Measurements from ENCODE around the gene PNRC1.
A peak's percentile ranks its signal among the peaks of the same experiment; 100 is the strongest.

PNRC1 gene

DNA sequence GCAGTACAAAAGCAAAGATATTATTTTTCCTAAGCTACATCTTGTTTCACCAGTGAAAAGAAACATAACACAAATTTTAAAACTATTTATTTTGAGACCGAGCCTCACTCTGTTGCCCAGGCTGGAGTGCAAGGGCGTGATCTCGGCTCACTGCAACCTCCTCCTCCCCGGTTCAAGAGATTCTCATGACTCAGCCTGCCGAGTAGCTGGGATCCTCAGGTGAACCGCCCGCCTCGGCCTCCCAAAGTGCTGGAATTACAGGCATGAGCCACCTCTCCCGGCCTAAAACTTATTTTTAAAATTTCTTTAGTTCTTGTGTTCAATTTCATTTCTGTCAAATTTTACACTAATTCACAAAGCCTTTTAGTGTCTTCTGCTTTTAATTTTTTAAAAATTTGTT lies 31.4 kb downstream of the PNRC1 start:
- Histone ChIP-seq H3K9ac (ENCODE audit: low read length) (no peak overlapping the region), H3K27me3 (replicated peaks; ENCODE audit: insufficient read depth, low read length) (no peaks in the 10 kb centered on the region), H3K4me2 (ENCODE audit: low read depth, low read length) (no peak overlapping the region), H3K27ac (ENCODE audit: low read length) (no peak overlapping the region), H3K4me1 (ENCODE audit: low read length) (no peaks in the 10 kb centered on the region), H2AFZ (ENCODE audit: low read length) (no peak overlapping the region), H3F3A (ENCODE audit: insufficient read depth, low read length) (no peaks in the 10 kb centered on the region), H3K4me3 (ENCODE audit: low read length) (no peak overlapping the region), H3K79me2 (ENCODE audit: low read length) (no peaks in the 10 kb centered on the region), H3K9me3 (replicated peaks; ENCODE audit: insufficient read depth, low read length) (no peaks in the 10 kb centered on the region), H3K9me2 (replicated peaks; ENCODE audit: insufficient read depth, low read length) (no peaks in the 10 kb centered on the region), H3K36me3 (replicated peaks; ENCODE audit: insufficient read depth, low read length) (no peaks in the 10 kb centered on the region), H4K20me1 (ENCODE audit: insufficient read depth, low read length) (no peaks in the 10 kb centered on the region)
- TF ChIP-seq, protein P1, sequence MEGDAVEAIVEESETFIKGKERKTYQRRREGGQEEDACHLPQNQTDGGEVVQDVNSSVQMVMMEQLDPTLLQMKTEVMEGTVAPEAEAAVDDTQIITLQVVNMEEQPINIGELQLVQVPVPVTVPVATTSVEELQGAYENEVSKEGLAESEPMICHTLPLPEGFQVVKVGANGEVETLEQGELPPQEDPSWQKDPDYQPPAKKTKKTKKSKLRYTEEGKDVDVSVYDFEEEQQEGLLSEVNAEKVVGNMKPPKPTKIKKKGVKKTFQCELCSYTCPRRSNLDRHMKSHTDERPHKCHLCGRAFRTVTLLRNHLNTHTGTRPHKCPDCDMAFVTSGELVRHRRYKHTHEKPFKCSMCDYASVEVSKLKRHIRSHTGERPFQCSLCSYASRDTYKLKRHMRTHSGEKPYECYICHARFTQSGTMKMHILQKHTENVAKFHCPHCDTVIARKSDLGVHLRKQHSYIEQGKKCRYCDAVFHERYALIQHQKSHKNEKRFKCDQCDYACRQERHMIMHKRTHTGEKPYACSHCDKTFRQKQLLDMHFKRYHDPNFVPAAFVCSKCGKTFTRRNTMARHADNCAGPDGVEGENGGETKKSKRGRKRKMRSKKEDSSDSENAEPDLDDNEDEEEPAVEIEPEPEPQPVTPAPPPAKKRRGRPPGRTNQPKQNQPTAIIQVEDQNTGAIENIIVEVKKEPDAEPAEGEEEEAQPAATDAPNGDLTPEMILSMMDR (IDR thresholded peaks at IDR 0.05; ENCODE audit: low read length), result no peak
- TF ChIP-seq EZH2phosphoT487 (IDR thresholded peaks at IDR 0.05; ENCODE audit: low read length), result no peak
- no peak for TF ChIP-seq EZH2 (optimal IDR thresholded peaks at IDR 0.05; ENCODE audit: low read depth, low read length)
- no peak for DNase-seq

GRCh38 chr6:89116702-89117101 lies 36.2 kb downstream of the PNRC1 start:
- H3K4me1 ChIP-seq (ENCODE audit: low read length), result peaks cover 6% of the 10 kb centered on the region
- peak overlapping the region; percentile 64 for H3K4me2 ChIP-seq (ENCODE audit: low read depth, low read length)
- 0 out of 2 replicates have a peak, but pooled peaks cover 6% of the 10 kb centered on the region for H3F3A ChIP-seq (ENCODE audit: insufficient read depth, low read length)
- H3K79me2 ChIP-seq (ENCODE audit: low read length), result no peaks in the 10 kb centered on the region
- no peak overlapping the region for H3K27ac ChIP-seq (ENCODE audit: low read length)
- no peaks in the 10 kb centered on the region for H4K20me1 ChIP-seq (ENCODE audit: insufficient read depth, low read length)
- H3K9ac ChIP-seq (ENCODE audit: low read length), result no peak overlapping the region
- peak overlapping the region; percentile 74; the same call in 1 of the 2 replicates for H3K4me3 ChIP-seq (ENCODE audit: low read length)
- H3K36me3 ChIP-seq (replicated peaks; ENCODE audit: insufficient read depth, low read length), result no peaks in the 10 kb centered on the region
- TF ChIP-seq EZH2 (optimal IDR thresholded peaks at IDR 0.05; ENCODE audit: low read depth, low read length), result no peak
- TF ChIP-seq, protein P1 (IDR thresholded peaks at IDR 0.05; ENCODE audit: low read length), result no peak
- H3K9me2 ChIP-seq (replicated peaks; ENCODE audit: insufficient read depth, low read length), result no peaks in the 10 kb centered on the region
- peak overlapping the region; percentile 82 for H2AFZ ChIP-seq (ENCODE audit: low read length)
- no peaks in the 10 kb centered on the region for H3K27me3 ChIP-seq (replicated peaks; ENCODE audit: insufficient read depth, low read length)
- no peak for DNase-seq
- no peaks in the 10 kb centered on the region for H3K9me3 ChIP-seq (replicated peaks; ENCODE audit: insufficient read depth, low read length)

GRCh38 chr6:89117211-89118108 lies 36.9 kb downstream of the PNRC1 start, which contains the start of gene SRSF12:
Gene SRSF12 (minus strand): TSS chr6:89118071. CDS start chr6:89117887, 184 bp downstream.
- Histone ChIP-seq H3K4me3 (ENCODE audit: low read length) (peak within 1 kb of the TSS; percentile 74), H3K9me3 (replicated peaks; ENCODE audit: insufficient read depth, low read length) (no peaks in the 10 kb centered on the region), H3F3A (ENCODE audit: insufficient read depth, low read length) (peaks cover 13% of the 10 kb centered on the region; the same call in 1 of the 2 replicates), H3K36me3 (replicated peaks; ENCODE audit: insufficient read depth, low read length) (no peaks in the 10 kb centered on the region), H2AFZ (ENCODE audit: low read length) (peak within 1 kb of the TSS; percentile 82), H3K9me2 (replicated peaks; ENCODE audit: insufficient read depth, low read length) (no peaks in the 10 kb centered on the region), H3K79me2 (ENCODE audit: low read length) (no peaks in the 10 kb centered on the region), H4K20me1 (ENCODE audit: insufficient read depth, low read length) (no peaks in the 10 kb centered on the region), H3K27me3 (replicated peaks; ENCODE audit: insufficient read depth, low read length) (no peaks in the 10 kb centered on the region), H3K4me1 (ENCODE audit: low read length) (peaks cover 14% of the 10 kb centered on the region), H3K27ac (ENCODE audit: low read length) (no peak within 1 kb of the TSS), H3K4me2 (ENCODE audit: low read depth, low read length) (peak within 1 kb of the TSS; percentile 64), H3K9ac (ENCODE audit: low read length) (peak within 1 kb of the TSS; percentile 55; the same call in 1 of the 2 replicates)
- TF ChIP-seq EZH2phosphoT487 (IDR thresholded peaks at IDR 0.05; ENCODE audit: low read length), result no peak
- TF ChIP-seq, protein P1 (IDR thresholded peaks at IDR 0.05; ENCODE audit: low read length), result no peak
- TF ChIP-seq EZH2 (optimal IDR thresholded peaks at IDR 0.05; ENCODE audit: low read depth, low read length), result no peak
- peak; percentile 63 for DNase-seq
